ENCODE results near the gene UBE2J2. TPM values are rescaled to one million over a fixed set of nuclear protein-coding genes. Genes with fewer than 3 reads are reported as not detected.
A peak's percentile ranks its signal among the peaks of the same experiment; 100 is the strongest.

UBE2J2 gene
- total and polyA plus RNA-seq, 2 of the 8 experiments (the other 6 are each of a cell fraction or from before 2014, with no cell fraction given): 33.6 to 67.9 TPM

- Histone ChIP-seq H4K91ac (replicated peaks; ENCODE audit: insufficient read length, low read length) (no peak overlapping the region), H4K5ac (ENCODE audit: insufficient read length, low read depth, low read length) (no peak overlapping the region), H3K4me1 (replicated peaks in 1 of 4; ENCODE audit: control insufficient read depth in 3 of 4, insufficient read depth in 4 of 4, low read length in 3 of 4) (peaks cover 0 to 15% (median 4%) of the 10 kb centered on the region in 4 experiments; a peak in 6 of 7 replicates), H2BK12ac (ENCODE audit: low read depth, low read length) (no peak overlapping the region), H3K14ac (ENCODE audit: insufficient read length) (no peak overlapping the region), H2BK120ac (replicated peaks; ENCODE audit: low read depth, low read length) (no peak overlapping the region), H3K18ac (ENCODE audit: extremely low read depth, low read length) (no peak overlapping the region), H3K79me1 (ENCODE audit: low read depth, low read length) (peaks cover 31% of the 10 kb centered on the region), H2BK5ac (ENCODE audit: low read depth, low read length) (no peak overlapping the region), H3K36me3 (ENCODE audit: control insufficient read depth in 2 of 4, insufficient read depth in 4 of 4, low read length in 3 of 4) (peaks cover 12 to 34% (median 21%) of the 10 kb centered on the region in 4 experiments), H3K9ac (replicated peaks in 1 of 4; ENCODE audit: extremely low read depth in 1 of 4, low read depth in 3 of 4, low read length in 3 of 4) (no peak overlapping the region), H3K56ac (replicated peaks; ENCODE audit: insufficient read length, low read depth, low read length) (no peak overlapping the region), H3K4ac (replicated peaks; ENCODE audit: insufficient read length, low read depth, low read length) (no peak overlapping the region), H3K27me3 (replicated peaks in 1 of 4; ENCODE audit: control insufficient read depth in 3 of 4, extremely low read depth in 1 of 4, insufficient read depth in 3 of 4, low read length in 3 of 4) (no peaks in the 10 kb centered on the region), H2AK5ac (ENCODE audit: low read depth, low read length) (no peak overlapping the region), H3K27ac (ENCODE audit: low read depth, low read length) (no peak overlapping the region), H4K20me1 (replicated peaks in 1 of 2; ENCODE audit: control insufficient read depth in 1 of 2, insufficient read depth in 2 of 2, low read length in 2 of 2) (peaks cover 23 to 36% of the 10 kb centered on the region in 2 experiments), H2BK20ac (ENCODE audit: low read length) (no peak overlapping the region), H3K4me2 (ENCODE audit: insufficient read depth in 1 of 2, low read depth in 2 of 2, low read length in 2 of 2) (no peak overlapping the region), H3K9me3 (ENCODE audit: insufficient read depth in 2 of 2, low read depth in 1 of 2, low read length in 1 of 2) (no peaks in the 10 kb centered on the region), H2AFZ (ENCODE audit: low read length) (no peak overlapping the region), H3K4me3 (ENCODE audit: extremely low read depth in 1 of 4, insufficient read depth in 2 of 4, low read depth in 3 of 4, low read length in 4 of 4) (no peak overlapping the region), H3K23me2 (ENCODE audit: low read depth, low read length) (no peaks in the 10 kb centered on the region), H3K79me2 (ENCODE audit: control insufficient read depth in 1 of 2, insufficient read depth in 2 of 2, low read length in 2 of 2) (peaks cover 9 to 41% of the 10 kb centered on the region in 2 experiments; a peak in 3 of 4 replicates), H2BK15ac (ENCODE audit: low read length) (no peak overlapping the region), H4K8ac (ENCODE audit: extremely low read depth, insufficient read depth, low read length) (no peak overlapping the region), H3K23ac (ENCODE audit: insufficient read length) (no peak overlapping the region)
- CTCF ChIA-PET (ENCODE audit: partially characterized antibody): interaction anchor here (0.6 to 1.0 kb wide), 2 partner anchors 24 to 28 kb away, joined by 3 read pairs; no protein-coding TSS in a partner anchor
- FAIRE-seq: no peak
- WGBS, 2 experiments (ENCODE audit: extremely low coverage in 1 of 2, insufficient coverage in 1 of 2, insufficient read length in 1 of 2, insufficient replicate concordance in 2 of 2, low coverage in 1 of 2, low lambda C conversion rate in 2 of 2, missing lambda C conversion rate in 1 of 2): 88% methylated on average over 9 of the region's 9 CpGs; no CpG with 5 or more reads in 1 of the 2 experiments
- peak; percentile 69 for TF ChIP-seq JUND (IDR thresholded peaks at IDR 0.05; ENCODE audit: low read length)
- no peak for TF ChIP-seq EP300 (IDR thresholded peaks at IDR 0.05; ENCODE audit: borderline replicate concordance in 1 of 2, low read depth in 2 of 2, low read length in 2 of 2)
- DNase-seq (ENCODE audit: low read depth in 1 of 2, low spot score in 2 of 2): no peak
- POLR2A ChIA-PET (ENCODE audit: partially characterized antibody): interaction anchor here (1.1 to 10.1 kb wide), 4 partner anchors 8 to 30 kb away, joined by 3 to 134 read pairs (median 5); partner anchors contain the start of gene TAS1R3
These were observed 44.5 kb upstream of the UBE2J2 start for GRCh38 chr1:1318131-1318652.

Measured in H1 (cell line).